DMS79 (cell line): ENCODE data around the gene SLC36A3.
A peak's percentile ranks its signal among the peaks of the same experiment; 100 is the strongest.
"Not testable (repeated sequence)": the region's sequence is repeated elsewhere in the genome, so short reads cannot be mapped to it uniquely, and the experiment has no call there.

Experiments
- DNase-seq: peaks from one replicate; lab custom pipeline; 2025; lab: John Stamatoyannopoulos, UW

The SLC36A3 gene

DNA sequence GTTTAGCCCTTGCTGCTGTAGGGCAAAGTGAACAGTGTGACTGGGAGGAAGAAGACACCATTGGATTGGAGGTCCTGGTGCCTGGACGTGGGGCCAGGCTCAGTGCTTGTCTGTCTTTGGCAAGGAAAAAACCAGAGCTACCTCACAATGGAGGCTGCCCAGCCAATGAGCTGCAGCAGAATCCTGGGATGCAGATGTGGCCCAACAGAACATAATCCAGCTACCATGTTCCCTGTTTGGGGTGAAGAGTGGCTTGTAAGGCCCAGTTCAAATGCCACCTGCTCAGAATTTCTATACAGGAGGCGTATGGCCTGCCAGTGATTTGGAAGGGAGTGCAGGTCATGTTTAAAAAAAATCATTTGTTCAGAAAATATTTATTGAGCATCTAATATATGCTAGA, at the start of gene SLC36A3:
SLC36A3 (minus strand) TSS at position 101 of the 400 bp plus-strand sequence. CDS start 412 bp downstream, outside the sequence.
- DNase-seq: no peak

DNA sequence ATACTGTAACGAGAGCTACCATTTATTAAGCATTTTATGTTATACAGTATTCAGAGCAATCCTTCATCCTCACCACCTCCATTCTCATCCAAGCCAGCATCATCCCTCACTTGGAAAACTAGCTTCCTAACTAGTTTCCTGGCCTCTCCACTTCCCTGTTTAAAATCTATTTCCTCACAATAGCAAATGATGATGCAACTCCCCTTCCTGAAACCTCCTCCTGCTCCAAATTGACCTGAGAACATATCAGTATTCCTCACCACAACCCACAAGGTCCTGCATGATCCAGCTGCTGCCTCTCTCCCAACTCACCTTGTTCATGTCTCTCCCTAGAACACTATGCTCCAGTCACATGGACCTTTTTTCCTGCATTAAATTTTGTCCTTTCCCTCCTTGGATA, 48.1 kb upstream of the SLC36A3 start:
- no peak for DNase-seq

DNA sequence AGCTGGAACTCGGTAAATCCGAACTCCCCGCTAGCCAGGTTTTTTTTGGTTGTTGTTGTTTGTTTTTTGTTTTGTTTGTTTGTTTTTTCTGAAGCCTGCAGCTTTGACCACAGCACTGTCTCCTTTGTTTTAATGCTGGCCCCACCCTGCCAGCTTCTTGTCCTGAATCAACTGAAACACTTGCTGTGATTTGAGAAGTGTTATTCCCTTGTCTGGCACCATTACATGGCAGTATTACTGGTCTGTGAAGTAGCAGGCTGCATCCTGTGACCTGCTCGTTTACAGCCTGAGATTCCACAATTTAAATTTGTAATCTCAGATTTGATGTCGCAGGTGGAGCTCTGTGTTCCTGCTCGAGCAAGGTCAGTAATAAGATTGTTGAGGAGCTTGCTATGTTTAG, 45.2 kb upstream of the SLC36A3 start:
- DNase-seq: no peak

DNA sequence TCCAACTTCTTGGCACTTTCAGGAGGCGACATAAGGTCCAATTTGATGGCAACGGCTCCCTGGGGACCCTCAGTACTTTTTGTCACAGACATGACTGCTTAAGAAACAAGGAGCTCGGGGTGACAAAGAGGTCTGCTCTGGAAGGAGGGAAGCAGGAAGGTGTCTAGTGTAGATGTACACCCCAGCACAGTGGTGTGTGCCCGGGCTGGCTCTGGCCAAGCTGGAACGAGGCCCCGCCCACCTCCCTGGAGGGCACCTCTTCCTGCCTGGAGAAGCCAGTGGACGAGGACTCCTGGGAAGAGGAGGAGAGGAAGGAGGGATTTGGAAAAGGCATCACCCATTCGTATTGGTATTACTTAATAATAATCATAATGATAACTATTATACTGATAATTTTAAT, 43.8 kb upstream of the SLC36A3 start, which contains the start of gene SLC36A2:
SLC36A2 (minus strand) TSS at position 191 of the 400 bp plus-strand sequence; CDS start at position 92, 99 bp downstream.
- no peak for DNase-seq

DNA sequence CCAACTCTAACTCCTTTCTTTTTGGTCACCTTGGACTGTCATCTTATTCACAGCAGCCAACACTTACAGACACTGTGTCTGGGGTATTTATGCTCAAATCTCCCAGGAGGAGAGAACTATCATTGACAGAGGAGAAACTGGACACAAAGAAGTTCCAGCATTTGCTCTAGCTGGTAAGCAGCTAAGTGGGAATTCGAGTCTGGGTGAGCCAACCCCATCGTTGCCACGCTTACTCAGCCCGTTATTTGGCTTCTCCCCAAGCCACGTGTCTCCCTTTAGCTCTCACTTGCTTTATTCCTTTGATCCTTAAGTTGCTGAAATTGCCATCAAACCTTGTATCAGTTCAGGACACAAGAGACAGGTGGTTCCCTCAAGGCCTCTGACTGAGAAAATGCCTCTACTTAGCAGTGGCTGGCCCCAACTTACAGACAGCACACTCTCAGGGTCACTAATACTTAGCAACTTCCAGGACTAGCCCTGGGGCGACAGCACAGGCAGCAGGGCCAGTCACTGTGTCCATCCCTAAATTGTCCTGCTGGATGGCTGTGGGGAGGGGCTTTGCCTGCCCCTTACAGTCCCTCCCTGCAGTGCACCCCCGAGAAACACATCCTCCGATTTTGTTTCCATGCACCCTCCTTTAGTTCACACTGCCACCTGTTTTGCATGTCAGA, 42.4 kb upstream of the SLC36A3 start:
- no peak for DNase-seq

DNA sequence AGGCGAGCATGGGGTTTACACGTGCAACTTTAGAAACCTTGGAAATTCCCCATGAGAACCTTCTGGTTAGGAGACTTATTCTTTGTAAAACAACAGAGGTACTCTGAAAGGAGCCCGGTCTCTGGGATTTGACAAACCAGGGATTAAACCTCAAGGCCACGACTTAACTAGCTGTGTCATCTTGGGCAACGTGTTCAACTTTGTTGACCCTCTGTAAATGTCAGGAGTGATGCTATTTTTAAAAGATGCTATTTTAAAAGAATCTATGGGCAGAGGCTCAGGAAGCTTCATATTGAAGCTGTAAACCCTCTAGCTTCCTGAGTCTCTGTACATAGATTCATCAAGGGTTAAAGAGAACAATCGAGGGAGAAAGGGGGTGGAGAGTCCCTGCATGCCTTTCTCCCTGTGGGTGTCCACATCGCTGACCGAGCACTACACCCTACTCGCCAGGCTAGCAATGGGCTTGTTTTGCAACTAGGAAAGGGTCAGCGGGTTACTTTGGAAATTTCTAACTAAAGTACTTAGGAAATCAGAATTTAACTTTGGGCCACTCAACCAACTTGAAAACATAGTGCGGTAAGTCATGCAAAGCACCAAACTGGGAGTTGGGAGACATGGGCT, 41.7 kb upstream of the SLC36A3 start:
- DNase-seq: no peak

DNA sequence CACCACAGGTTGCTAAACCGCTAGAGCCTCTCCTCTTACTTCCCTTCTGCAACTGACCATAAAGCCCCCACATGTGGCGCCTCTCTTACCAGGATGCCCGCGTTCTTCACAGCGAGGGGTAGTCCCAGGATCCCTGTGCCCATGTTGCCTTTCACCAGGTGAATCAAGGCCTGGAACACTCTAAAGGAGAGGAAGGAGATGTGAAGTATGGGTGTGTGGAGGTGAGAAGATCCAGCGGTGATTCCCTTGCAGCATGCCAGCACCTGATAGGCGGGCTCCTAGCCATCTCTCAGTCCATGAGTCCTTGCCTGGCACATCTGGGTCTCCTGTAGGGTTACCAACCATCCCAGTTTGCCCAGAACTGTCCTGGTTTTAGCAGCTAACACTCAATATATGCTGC, 40.5 kb upstream of the SLC36A3 start:
- DNase-seq: no peak

DNA sequence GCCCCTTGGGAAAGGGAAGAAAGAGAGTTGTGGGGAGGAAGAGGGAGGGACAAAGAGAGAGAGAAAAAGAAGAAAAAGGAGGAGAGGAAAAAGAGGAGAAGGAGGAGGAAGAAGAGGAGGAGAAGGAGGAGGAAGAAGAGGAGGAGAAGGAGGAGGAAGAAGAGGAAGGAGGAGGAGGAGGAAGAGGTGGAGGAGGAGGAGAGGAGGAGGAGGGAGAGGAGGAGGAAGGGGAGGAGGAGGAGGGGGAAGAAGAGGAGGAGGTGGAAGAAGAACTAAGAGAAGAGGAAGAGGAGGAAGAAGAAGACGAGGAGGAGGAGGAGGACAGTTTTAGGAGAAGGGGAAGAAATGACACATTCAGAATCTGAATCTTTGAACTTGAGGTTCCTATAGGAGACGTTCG, 36.4 kb upstream of the SLC36A3 start:
- DNase-seq: no peak

DNA sequence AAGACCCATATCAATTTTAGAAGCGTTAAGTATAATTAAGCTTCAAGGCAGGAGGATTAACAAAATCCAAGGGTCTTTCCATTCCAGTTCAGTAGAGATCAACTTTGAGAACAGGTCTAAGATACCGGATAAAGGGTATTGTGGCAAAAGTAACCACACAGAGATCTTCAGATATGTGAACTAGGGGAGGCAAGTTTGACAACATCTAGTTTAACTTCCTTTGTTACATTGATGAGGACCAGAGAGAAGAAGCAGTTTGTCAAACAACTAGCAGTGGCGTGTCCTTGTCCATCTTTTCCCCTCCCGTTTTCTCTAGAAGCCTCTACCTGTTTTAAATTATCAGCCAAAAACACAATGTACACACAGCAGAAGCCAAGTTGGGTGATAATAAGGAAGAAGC, 35.2 kb upstream of the SLC36A3 start:
- no peak for DNase-seq

DNA sequence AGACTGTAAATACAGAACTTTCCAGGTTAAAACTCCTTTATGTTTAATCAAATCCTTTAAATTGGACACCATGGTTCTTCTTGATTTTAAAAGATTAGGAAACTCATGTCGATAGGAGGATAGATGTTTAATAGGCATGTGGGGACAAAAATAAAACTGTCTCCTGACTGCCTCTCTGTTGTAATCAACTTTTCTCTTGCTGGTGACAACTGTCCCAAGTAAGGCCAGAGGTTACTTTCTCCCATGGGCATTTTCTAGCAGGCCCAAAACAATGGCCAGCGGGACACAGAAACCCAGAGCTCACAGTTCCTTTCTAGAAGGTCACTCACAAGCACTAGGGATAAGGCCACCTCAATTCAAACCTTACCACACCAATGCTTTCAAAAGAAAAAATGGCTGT, 29.3 kb upstream of the SLC36A3 start:
- no peak for DNase-seq

DNA sequence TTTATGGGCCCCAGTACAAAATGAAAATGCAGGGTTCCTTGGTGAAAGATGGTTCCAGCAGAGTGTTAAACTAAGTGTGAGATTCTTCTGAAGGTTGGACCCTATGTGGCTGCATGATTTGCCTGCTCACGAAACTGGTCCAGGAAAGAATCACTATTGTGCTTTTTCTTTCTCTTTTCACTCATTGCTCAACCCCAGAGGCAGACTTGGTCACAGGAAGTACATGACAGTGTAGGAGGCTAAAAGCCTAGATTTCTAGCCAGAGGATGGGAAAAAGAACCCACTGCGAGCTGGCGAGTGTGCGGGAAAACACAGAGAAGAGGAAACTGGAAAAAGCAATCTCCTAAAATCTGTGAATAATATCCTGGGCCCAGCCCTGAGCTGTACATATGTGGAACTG, 25.2 kb upstream of the SLC36A3 start:
- no peak for DNase-seq

DNA sequence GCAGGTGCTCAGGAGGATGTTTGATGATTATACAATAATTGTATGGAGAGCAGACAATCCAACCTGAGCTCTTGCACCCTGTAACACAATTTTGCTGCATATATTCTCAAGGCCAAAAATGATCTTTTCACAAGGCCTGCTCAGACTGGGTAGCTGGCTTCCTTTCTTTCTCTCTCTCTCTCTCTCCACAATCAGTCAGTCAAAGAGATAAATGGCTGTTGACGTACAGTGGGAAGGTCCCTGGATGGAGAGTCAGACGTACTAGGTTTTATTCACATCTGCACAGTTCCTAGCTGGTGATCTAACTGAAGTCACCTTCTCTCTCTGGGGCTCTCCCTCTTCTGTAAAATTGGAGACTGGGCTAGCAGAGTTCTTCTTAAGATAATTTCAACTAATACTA, 24.0 kb upstream of the SLC36A3 start:
- no peak for DNase-seq

DNA sequence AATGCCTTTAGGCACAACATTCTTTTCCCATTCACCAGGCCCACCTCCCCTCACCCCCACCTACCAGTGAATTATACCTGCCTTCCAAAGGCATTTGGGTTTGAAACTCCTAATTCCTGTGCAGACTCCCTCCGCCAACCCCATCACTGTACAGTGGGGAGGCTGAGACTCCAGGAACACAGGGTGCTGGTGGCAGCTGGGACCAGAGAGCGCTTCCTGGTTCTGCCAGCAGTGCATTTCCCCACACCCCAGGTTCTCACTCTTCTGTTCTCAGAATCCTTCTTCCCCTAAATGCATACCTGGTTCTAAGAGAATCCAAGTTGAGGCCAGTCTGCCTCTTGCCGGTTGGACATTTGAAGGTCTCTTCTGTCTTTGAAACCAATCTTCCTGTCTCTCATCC, 22.7 kb upstream of the SLC36A3 start:
- no peak for DNase-seq

DNA sequence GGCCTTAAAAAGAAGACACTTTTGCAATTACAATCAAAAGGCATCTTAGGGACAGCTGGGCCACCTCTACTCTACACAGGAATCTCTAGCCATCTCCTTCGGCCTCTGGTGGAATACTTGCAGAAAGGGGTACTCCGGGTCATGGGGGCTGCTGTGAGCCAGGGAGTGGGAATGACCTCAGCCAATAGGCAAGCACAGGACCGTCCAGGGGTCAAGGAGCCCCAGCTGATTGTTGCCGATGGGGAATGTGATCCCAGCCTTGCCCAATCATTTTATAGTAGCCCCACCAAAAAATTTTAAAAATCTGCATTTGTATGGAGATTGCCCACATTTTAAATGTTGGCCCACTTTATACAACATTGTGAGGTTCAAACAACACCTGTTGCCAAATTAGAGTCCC, 16.9 kb upstream of the SLC36A3 start:
- no peak for DNase-seq

DNA sequence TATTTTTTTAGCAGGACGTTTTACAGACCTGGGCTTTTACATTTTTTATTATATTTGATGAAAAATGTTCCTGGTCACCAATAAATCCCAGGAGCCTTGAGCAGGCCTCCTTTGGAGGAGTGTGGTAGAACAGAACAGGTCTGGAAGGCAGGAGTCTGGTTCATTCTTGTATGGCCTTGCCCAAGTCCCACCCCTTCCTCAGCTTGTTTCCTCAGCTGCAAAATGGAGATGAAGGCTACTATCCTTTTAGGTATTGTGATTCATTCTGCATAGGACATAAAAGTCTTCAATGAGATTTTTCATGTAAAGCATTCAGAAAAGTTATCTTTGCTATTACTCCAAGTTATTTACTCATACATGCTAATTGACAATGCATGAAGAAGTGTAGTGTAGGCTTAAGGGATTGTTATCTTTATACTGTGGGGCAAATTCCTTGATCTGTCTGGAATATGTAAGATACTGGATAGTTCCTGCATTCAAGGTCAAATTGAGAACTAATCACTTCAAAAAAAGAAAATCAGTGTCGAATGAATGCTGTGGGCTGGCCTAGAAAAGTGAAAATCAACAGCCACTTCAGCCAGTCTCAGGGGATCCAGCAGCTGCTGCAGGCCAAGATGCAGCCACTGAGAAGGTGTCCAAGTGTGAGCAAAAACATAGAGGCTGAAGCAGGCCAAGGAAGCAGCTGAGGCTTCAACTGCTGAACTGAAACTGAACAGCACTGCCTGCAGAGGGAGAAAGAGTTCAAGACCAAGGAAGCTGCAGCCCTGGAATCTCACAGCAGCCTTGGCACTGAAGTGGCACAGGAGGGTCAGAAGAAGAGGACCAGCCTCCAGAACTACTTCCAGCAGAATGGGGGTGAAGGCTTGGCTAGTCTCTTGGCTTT, 15.5 kb upstream of the SLC36A3 start:
- peak; percentile 15 for DNase-seq

DNA sequence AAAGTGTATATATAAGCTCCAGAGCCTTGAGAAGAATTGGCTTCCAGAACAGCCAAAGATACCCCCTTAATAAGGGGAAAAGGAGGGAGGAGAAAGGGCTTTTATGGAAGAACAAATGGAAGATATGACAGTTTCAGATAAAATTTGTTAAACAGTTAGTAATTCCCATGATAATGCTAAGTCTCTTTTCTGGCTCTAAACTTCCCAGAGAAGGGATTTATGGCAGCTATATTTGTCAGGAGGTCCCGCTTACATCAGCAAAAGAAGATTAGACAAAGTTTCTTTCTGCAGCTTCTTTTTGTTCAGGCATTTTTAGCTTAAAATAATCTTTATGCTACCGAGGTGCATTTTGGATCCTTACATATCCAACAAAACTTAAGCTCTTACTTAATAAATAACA, 14.3 kb upstream of the SLC36A3 start:
- no peak for DNase-seq

DNA sequence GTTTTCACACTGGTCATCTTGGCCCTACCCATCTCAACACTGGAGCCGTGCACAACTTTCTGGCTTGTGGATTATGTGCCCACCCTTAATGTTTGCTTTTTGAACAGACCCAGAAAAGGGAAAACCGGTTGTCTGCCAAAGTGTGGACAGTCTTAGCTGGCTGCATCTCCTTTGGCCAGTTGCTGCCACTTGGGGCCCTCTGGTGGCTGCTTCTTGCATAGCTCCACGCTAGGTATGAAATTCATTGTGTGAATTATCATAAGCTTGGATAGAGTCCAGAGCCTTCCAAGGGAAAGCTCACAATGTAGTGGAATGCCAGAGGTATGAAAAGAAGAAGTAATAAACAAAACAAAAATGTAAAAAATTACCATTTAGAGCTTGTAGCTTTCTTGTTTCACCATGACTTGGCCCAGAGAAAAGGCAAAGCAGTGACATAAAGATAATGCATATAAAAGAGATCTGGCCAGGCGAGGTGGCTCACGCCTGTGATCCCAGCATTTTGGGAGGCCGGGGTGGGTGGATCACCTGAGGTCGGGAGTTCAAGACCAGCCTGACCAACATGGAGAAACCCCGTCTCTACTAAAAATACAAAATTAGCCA, 12.5 kb upstream of the SLC36A3 start:
- no peak for DNase-seq

DNA sequence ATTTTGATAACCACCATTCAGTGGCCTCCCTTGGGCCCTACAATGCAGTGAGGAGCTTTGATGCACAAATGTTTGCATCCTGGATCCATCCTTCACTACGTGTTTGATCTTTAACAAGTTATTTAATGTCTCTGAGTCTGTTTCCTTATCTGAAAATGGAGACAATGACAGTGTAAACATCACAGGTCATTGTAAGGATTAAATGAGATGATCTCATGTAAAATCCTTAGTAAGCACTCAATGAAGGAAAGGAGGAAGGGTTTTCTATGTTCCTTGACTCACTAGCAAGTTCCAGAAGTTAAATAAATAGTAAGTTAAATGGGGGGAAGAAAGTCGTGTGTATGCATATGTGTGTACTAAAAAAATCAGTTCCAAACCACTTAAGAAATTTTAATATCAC, 9.8 kb upstream of the SLC36A3 start:
- DNase-seq: no peak

DNA sequence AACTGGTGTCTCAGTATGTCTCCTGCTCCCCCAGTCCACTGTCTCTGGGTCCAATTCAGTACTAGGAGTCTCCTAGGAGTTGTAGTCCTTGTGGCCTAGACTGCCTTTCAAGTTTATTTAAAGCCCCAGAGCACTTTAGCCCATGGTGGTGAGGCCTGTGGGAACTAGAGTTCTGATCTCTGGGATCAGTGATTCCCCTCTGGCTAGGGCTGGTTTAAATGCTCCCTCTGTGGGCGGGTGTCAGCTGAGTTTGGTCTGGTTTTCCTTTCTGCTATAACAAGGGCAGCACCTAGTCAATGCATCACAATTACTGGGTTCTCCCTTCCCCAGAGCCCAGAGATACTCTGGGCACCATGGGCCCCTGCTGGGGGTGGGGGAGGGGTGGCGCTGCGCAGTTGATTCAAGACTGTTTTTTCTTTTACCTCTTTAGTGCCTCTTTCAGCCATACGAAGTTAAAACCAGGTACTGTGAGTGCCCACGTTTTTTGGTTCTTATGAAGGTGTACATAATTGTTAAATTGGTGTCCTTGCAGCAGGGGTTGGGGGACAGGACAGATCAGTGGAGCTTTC, 9.3 kb upstream of the SLC36A3 start:
- no peak for DNase-seq

DNA sequence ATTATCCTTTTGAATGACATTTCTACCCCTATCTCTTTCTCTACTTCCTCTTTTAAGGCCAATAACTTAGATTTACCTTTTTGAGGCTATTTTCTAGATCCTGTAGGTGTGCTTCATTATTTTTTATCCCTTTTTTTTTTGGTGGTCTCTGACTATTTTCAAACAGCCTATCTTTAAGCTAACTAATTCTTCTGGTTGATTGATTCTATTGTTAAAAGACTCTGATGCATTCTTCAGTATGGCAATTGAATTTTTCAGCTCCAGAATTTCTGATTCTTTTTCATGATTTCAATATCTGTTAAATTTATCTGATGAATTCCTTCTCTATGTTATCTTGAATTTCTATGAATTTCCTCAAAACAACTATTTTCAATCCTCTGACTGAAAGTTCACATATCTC, 7.4 kb upstream of the SLC36A3 start:
- DNase-seq: no peak

DNA sequence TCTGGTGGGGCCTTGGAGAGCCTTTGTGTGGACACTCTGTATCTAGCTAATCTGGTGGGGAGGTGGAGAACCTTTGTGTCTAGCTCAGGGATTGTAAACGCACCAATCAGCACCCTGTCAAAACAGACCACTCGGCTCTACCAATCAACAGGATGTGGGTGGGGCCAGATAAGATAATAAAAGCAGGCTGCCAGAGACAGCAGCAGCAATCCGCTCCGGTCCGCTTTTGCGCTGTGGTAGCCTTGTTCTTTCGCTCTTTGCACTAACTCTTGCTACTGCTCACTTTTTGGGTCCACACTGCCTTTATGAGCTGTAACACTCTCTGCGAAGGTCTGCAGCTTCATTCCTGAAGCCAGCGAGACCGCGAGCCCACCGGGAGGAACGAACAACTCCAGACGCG, 6.3 kb upstream of the SLC36A3 start:
- DNase-seq: not testable (repeated sequence)

DNA sequence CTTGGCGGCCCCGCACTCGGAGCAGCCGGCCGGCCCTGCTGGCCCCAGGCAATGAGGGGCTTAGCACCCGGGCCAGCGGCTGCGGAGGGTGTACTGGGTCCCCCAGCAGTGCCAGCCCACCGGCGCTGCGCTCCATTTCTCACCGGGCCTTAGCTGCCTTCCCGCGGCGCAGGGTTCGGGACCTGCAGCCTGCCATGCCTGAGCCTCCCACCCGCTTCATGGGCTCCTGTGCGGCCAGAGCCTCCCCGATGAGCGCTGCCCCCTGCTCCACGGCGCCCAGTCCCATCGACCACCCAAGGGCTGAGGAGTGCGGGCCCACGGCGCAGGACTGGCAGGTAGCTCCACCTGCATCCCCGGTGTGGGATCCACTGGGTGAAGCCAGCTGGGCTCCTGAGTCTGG, 5.7 kb upstream of the SLC36A3 start:
- DNase-seq: not testable (repeated sequence)
